ENCODE measurements around the gene SLC9A3. TPM values are rescaled to one million over a fixed set of nuclear protein-coding genes. Genes with fewer than 3 reads are reported as not detected.

SLC9A3 gene
- total RNA-seq, 1 donor from 2014 or later, result 6.4 TPM

- no peak for DNase-seq (ENCODE audit: extremely low spot score, unreplicated experiment)
- Mint-ChIP-seq H3K9me3 (peaks cover 9% of the 10 kb centered on the region), H3K4me1 (ENCODE audit: unreplicated experiment) (peaks cover 6% of the 10 kb centered on the region), H3K36me3 (no peaks in the 10 kb centered on the region), H3K27ac (no peak overlapping the region), H3K4me3 (no peak overlapping the region), H3K27me3 (peaks cover 24% of the 10 kb centered on the region)
- no peak for TF ChIP-seq CTCF (conservative IDR thresholded peaks at IDR 0.05)
These were observed 46.6 kb upstream of the SLC9A3 start for GRCh38 chr5:570886-571285.

GRCh38 chr5:570446-570845 lies 46.2 kb upstream of the SLC9A3 start:
- H3K4me3 Mint-ChIP-seq, result no peak overlapping the region
- DNase-seq (ENCODE audit: extremely low spot score, unreplicated experiment), result no peak
- H3K9me3 Mint-ChIP-seq, result peaks cover 4% of the 10 kb centered on the region
- H3K4me1 Mint-ChIP-seq (ENCODE audit: unreplicated experiment), result peaks cover 6% of the 10 kb centered on the region
- peaks cover 23% of the 10 kb centered on the region for H3K27me3 Mint-ChIP-seq
- H3K27ac Mint-ChIP-seq, result no peak overlapping the region
- H3K36me3 Mint-ChIP-seq, result no peaks in the 10 kb centered on the region
- TF ChIP-seq CTCF (conservative IDR thresholded peaks at IDR 0.05), result no peak

- H3K27ac Mint-ChIP-seq, result no peak overlapping the region
- H3K9me3 Mint-ChIP-seq, result no peaks in the 10 kb centered on the region
These were observed 45.7 kb upstream of the SLC9A3 start for GRCh38 chr5:569868-570361.

GRCh38 chr5:569358-569867 lies 45.2 kb upstream of the SLC9A3 start:
- H3K4me3 Mint-ChIP-seq, result no peak overlapping the region
- H3K9me3 Mint-ChIP-seq, result no peaks in the 10 kb centered on the region
- no peak for DNase-seq (ENCODE audit: extremely low spot score, unreplicated experiment)
- H3K27ac Mint-ChIP-seq, result no peak overlapping the region
- H3K36me3 Mint-ChIP-seq, result no peaks in the 10 kb centered on the region
- H3K27me3 Mint-ChIP-seq, result peaks cover 19% of the 10 kb centered on the region
- TF ChIP-seq CTCF (conservative IDR thresholded peaks at IDR 0.05), result no peak
- peaks cover 6% of the 10 kb centered on the region for H3K4me1 Mint-ChIP-seq (ENCODE audit: unreplicated experiment)

More at GRCh38 chr5:569868-570361, 45.7 kb upstream of the SLC9A3 start:
- H3K4me1 Mint-ChIP-seq (ENCODE audit: unreplicated experiment), result peaks cover 6% of the 10 kb centered on the region
- no peak for TF ChIP-seq CTCF (conservative IDR thresholded peaks at IDR 0.05)
- no peaks in the 10 kb centered on the region for H3K36me3 Mint-ChIP-seq
- no peak overlapping the region for H3K4me3 Mint-ChIP-seq
- peaks cover 19% of the 10 kb centered on the region for H3K27me3 Mint-ChIP-seq
- DNase-seq (ENCODE audit: extremely low spot score, unreplicated experiment), result no peak

GRCh38 chr5:568809-569208 lies 44.6 kb upstream of the SLC9A3 start:
- DNase-seq (ENCODE audit: extremely low spot score, unreplicated experiment), result no peak
- no peaks in the 10 kb centered on the region for H3K36me3 Mint-ChIP-seq
- H3K27me3 Mint-ChIP-seq, result peaks cover 19% of the 10 kb centered on the region
- no peak overlapping the region for H3K27ac Mint-ChIP-seq
- TF ChIP-seq CTCF (conservative IDR thresholded peaks at IDR 0.05), result no peak
- no peak overlapping the region for H3K4me3 Mint-ChIP-seq
- H3K4me1 Mint-ChIP-seq (ENCODE audit: unreplicated experiment), result peaks cover 6% of the 10 kb centered on the region
- H3K9me3 Mint-ChIP-seq, result no peaks in the 10 kb centered on the region

All from type B pancreatic cell (in vitro differentiated cells).